HepG2 (cell line): ENCODE results near the gene SRC. TPM values are rescaled to one million over a fixed set of nuclear protein-coding genes. Genes with fewer than 3 reads are reported as not detected.

Source experiments
- ATF2 ChIP-seq: sonication (generic); formaldehyde crosslinking; IDR thresholded peaks from 2 replicates; pipeline ENCODE4 v1.4.0; 2020; ENCODE audit warnings: missing genetic modification reagents
- CSRNP2 ChIP-seq: sonication (generic); formaldehyde crosslinking; conservative IDR thresholded peaks from 2 replicates; pipeline ENCODE4 v1.8.0; 2022; ENCODE audit warnings: low read depth, missing genetic modification reagents
- MAF1 ChIP-seq: sonication (generic); formaldehyde crosslinking; IDR thresholded peaks from 2 replicates; pipeline ENCODE4 v1.5.0; 2020; ENCODE audit warnings: missing genetic modification reagents, borderline replicate concordance
- MATR3 ChIP-seq: sonication (generic); formaldehyde crosslinking; IDR thresholded peaks from 2 replicates; pipeline ENCODE4 v1.4.0; 2020; ENCODE audit warnings: missing genetic modification reagents
- MAZ ChIP-seq, 2 experiments: sonication (generic) in 1 of 2; formaldehyde crosslinking in 1 of 2; IDR thresholded peaks; 2 replicates each; pipeline versions ENCODE4 v1.5.0 to v1.6.1; 2012 to 2020; ENCODE audit warnings: low read depth in 2 of 2, mild to moderate bottlenecking in 2 of 2, borderline replicate concordance in 1 of 2, improper control_type of control experiment in 1 of 2, low read length in 1 of 2, missing genetic modification reagents in 1 of 2, moderate library complexity in 1 of 2
- NRL ChIP-seq: sonication (generic); formaldehyde crosslinking; IDR thresholded peaks from 2 replicates; pipeline ENCODE4 v1.5.0; 2020; ENCODE audit warnings: missing genetic modification reagents, mild to moderate bottlenecking, moderate library complexity, borderline replicate concordance
- PHF8 ChIP-seq: sonication (generic); formaldehyde crosslinking; IDR thresholded peaks from 2 replicates; pipeline ENCODE4 v1.5.0; 2020; ENCODE audit warnings: missing genetic modification reagents
- SMAD1 ChIP-seq: sonication (generic); formaldehyde crosslinking; IDR thresholded peaks from 2 replicates; pipeline ENCODE4 v1.4.0; 2020; ENCODE audit warnings: missing genetic modification reagents, low read depth, mild to moderate bottlenecking, borderline replicate concordance
- TCF12 ChIP-seq, 2 experiments: fragments of 450-650 bp in 1 of 2; sonication (generic) in 1 of 2; formaldehyde crosslinking in 1 of 2; IDR thresholded peaks; 2 replicates each; pipeline versions ENCODE4 v1.6.1 to v1.8.0; 2017 to 2022; ENCODE audit warnings: antibody characterized with exemption in 1 of 2, mild to moderate bottlenecking in 1 of 2, missing genetic modification reagents in 1 of 2, moderate library complexity in 1 of 2
- U2AF1 ChIP-seq: fragments of 200-400 bp; formaldehyde crosslinking; optimal IDR thresholded peaks from 2 replicates; pipeline ENCODE3; 2017; ENCODE audit warnings: mild to moderate bottlenecking, low read depth, low read length
- ZBTB1 ChIP-seq: sonication (generic); formaldehyde crosslinking; IDR thresholded peaks from 2 replicates; pipeline ENCODE4 v1.4.0; 2020; ENCODE audit warnings: missing genetic modification reagents, borderline replicate concordance
- ZFP90 ChIP-seq: sonication (generic); formaldehyde crosslinking; IDR thresholded peaks from 2 replicates; pipeline ENCODE4 v1.8.0; 2022; ENCODE audit warnings: missing genetic modification reagents, mild to moderate bottlenecking, inconsistent platforms, borderline replicate concordance
- ZFY ChIP-seq: sonication (generic); formaldehyde crosslinking; IDR thresholded peaks from 2 replicates; pipeline ENCODE4 v1.4.0; 2020; ENCODE audit warnings: missing genetic modification reagents
- ZNF251 ChIP-seq: sonication (generic); formaldehyde crosslinking; IDR thresholded peaks from 2 replicates; pipeline ENCODE4 v1.9.0; 2021; ENCODE audit warnings: mild to moderate bottlenecking, missing genetic modification reagents
- ZNF280D ChIP-seq: sonication (generic); formaldehyde crosslinking; IDR thresholded peaks from 2 replicates; pipeline ENCODE4 v1.5.1; 2020; ENCODE audit warnings: mild to moderate bottlenecking, missing genetic modification reagents
- ZNF30 ChIP-seq: sonication (generic); formaldehyde crosslinking; IDR thresholded peaks from 2 replicates; pipeline ENCODE4 v1.5.0; 2020; ENCODE audit warnings: mild to moderate bottlenecking, missing genetic modification reagents
- ZNF414 ChIP-seq: sonication (generic); formaldehyde crosslinking; IDR thresholded peaks from 2 replicates; pipeline ENCODE4 v1.5.0; 2020; ENCODE audit warnings: missing genetic modification reagents
- ZNF550 ChIP-seq: sonication (generic); formaldehyde crosslinking; IDR thresholded peaks from 2 replicates; pipeline ENCODE4 v1.4.0; 2020; ENCODE audit warnings: mild to moderate bottlenecking, missing genetic modification reagents, borderline replicate concordance
- ZNF878 ChIP-seq: sonication (generic); formaldehyde crosslinking; IDR thresholded peaks from 2 replicates; pipeline ENCODE4 v1.8.1; 2023; ENCODE audit warnings: mild to moderate bottlenecking, missing genetic modification reagents, moderate library complexity
- polyA plus RNA-seq, 8 experiments: library from polyadenylated mRNA; depleted of rRNA in 3 of 8; stranded (reverse) in 7 of 8; unstranded in 1 of 8; fragments of >200 nt; fragmentation: Illumina TruSeq in 4 of 8; extraction: Trizol in 4 of 8; gene quantifications; 2 replicates each; pipeline versions ENCODE4 v1.2.1 to v1.2.3, GENCODE V29; 2011 to 2016; ENCODE audit warnings: low read depth in 4 of 8, missing spikeins in 1 of 8, mixed read lengths in 1 of 8; ENCODE audit not compliant: insufficient read depth in 1 of 8
- total RNA-seq, 5 experiments: library from RNA; depleted of rRNA; stranded (reverse); fragments of >200 nt; fragmentation: Illumina TruSeq; extraction: Trizol; gene quantifications; 2 replicates each; pipeline ENCODE4 v1.2.3, GENCODE V29; 2016; ENCODE audit warnings: low read depth in 1 of 5
- TF ChIP-seq, protein P1 (sequence below): sonication (generic); formaldehyde crosslinking; IDR thresholded peaks from 2 replicates; pipeline ENCODE4 v1.4.0; 2020; ENCODE audit warnings: missing genetic modification reagents

The SRC gene
- total and polyA plus RNA-seq, 2 of the 13 experiments (the other 11 are each of a cell fraction or from before 2014, with no cell fraction given): 54.7 to 192 TPM

- TF ChIP-seq ZBTB1 (CRISPR knock-in tag): no peak; the same call in 1 of the 2 replicates
- TF ChIP-seq ZNF280D (CRISPR knock-in tag): 0 out of 2 replicates have a peak, but pooled peaks have one; percentile 58
- peak; percentile 60; the same call in 1 of the 2 replicates for TF ChIP-seq ATF2
- no peak for TF ChIP-seq CSRNP2 (CRISPR knock-in tag)
- TF ChIP-seq, protein P1, sequence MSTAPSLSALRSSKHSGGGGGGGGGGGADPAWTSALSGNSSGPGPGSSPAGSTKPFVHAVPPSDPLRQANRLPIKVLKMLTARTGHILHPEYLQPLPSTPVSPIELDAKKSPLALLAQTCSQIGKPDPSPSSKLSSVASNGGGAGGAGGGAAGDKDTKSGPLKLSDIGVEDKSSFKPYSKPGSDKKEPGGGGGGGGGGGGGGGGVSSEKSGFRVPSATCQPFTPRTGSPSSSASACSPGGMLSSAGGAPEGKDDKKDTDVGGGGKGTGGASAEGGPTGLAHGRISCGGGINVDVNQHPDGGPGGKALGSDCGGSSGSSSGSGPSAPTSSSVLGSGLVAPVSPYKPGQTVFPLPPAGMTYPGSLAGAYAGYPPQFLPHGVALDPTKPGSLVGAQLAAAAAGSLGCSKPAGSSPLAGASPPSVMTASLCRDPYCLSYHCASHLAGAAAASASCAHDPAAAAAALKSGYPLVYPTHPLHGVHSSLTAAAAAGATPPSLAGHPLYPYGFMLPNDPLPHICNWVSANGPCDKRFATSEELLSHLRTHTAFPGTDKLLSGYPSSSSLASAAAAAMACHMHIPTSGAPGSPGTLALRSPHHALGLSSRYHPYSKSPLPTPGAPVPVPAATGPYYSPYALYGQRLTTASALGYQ (CRISPR knock-in tag): no peak
- no peak for TF ChIP-seq ZNF878 (CRISPR knock-in tag)
- TF ChIP-seq ZNF251 (CRISPR knock-in tag): no peak
- no peak for TF ChIP-seq ZFP90 (CRISPR knock-in tag)
- TF ChIP-seq U2AF1: no peak
- no peak for TF ChIP-seq TCF12 (IDR thresholded peaks at IDR 0.05)
- TF ChIP-seq TCF12 (CRISPR knock-in tag; IDR thresholded peaks at IDR 0.05): no peak
- peak; percentile 49 for TF ChIP-seq ZFY (CRISPR knock-in tag)
- no peak for TF ChIP-seq ZNF30 (CRISPR knock-in tag)
- TF ChIP-seq PHF8 (CRISPR knock-in tag): 0 out of 2 replicates have a peak, but pooled peaks have one; percentile 34
- TF ChIP-seq ZNF414 (CRISPR knock-in tag): no peak
- no peak for TF ChIP-seq MAZ (IDR thresholded peaks at IDR 0.05; ENCODE audit: borderline replicate concordance, low read depth, low read length)
- TF ChIP-seq MAZ (CRISPR knock-in tag; IDR thresholded peaks at IDR 0.05; ENCODE audit: low read depth): no peak
- TF ChIP-seq NRL (CRISPR knock-in tag): 0 out of 2 replicates have a peak, but pooled peaks have one; percentile 2
- no peak for TF ChIP-seq MAF1 (CRISPR knock-in tag)
- TF ChIP-seq MATR3 (CRISPR knock-in tag): no peak
- TF ChIP-seq ZNF550 (CRISPR knock-in tag): no peak
- TF ChIP-seq SMAD1: 0 out of 2 replicates have a peak, but pooled peaks have one; percentile 46
These were observed 12.1 kb upstream of the SRC start (continued) for GRCh38 chr20:37333848-37334318.
